ENCODE measurements around the gene ZMIZ1. TPM values are rescaled to one million over a fixed set of nuclear protein-coding genes. Genes with fewer than 3 reads are reported as not detected.

The ZMIZ1 gene
- total and polyA plus RNA-seq, 2 experiments from 2014 or later = 48.2 to 78.8 TPM

- Histone ChIP-seq H3K36me3 (no peaks in the 10 kb centered on the region), H3K4me1 (ENCODE audit: low read depth) (peaks cover 48% of the 10 kb centered on the region), H3K27ac (peak overlapping the region; percentile 97), H3K9me3 (ENCODE audit: low read depth) (no peaks in the 10 kb centered on the region), H3K4me3 (no peak overlapping the region), H3K27me3 (no peaks in the 10 kb centered on the region)
- TF ChIP-seq CTCF (IDR thresholded peaks at IDR 0.05; ENCODE audit: low read depth, low read length) = no peak
- DNase-seq (ENCODE audit: low read depth in 1 of 2, low spot score in 1 of 2) = no peak
Measured at GRCh38 chr10:79156334-79157274, 87.8 kb downstream of the ZMIZ1 start.

GRCh38 chr10:79158004-79158340 is 89.2 kb downstream of the ZMIZ1 start:
- H3K36me3 ChIP-seq = no peaks in the 10 kb centered on the region
- H3K27ac ChIP-seq = peak overlapping the region; percentile 97
- TF ChIP-seq CTCF (IDR thresholded peaks at IDR 0.05; ENCODE audit: low read depth, low read length) = no peak
- H3K9me3 ChIP-seq (ENCODE audit: low read depth) = no peaks in the 10 kb centered on the region
- no peak overlapping the region for H3K4me3 ChIP-seq
- H3K4me1 ChIP-seq (ENCODE audit: low read depth) = peaks cover 48% of the 10 kb centered on the region
- DNase-seq (ENCODE audit: low read depth in 1 of 2, low spot score in 1 of 2) = no peak
- no peaks in the 10 kb centered on the region for H3K27me3 ChIP-seq

GRCh38 chr10:79158402-79159097 is 89.8 kb downstream of the ZMIZ1 start:
- Histone ChIP-seq H3K27ac (peak overlapping the region; percentile 97), H3K9me3 (ENCODE audit: low read depth) (no peaks in the 10 kb centered on the region), H3K36me3 (no peaks in the 10 kb centered on the region), H3K4me1 (ENCODE audit: low read depth) (peaks cover 48% of the 10 kb centered on the region), H3K27me3 (no peaks in the 10 kb centered on the region), H3K4me3 (no peak overlapping the region)
- peak in 1 of 2 donors; percentile 61 for DNase-seq (ENCODE audit: low read depth in 1 of 2, low spot score in 1 of 2)
- TF ChIP-seq CTCF (IDR thresholded peaks at IDR 0.05; ENCODE audit: low read depth, low read length) = no peak

- H3K4me1 ChIP-seq (ENCODE audit: low read depth) = peaks cover 48% of the 10 kb centered on the region
- no peaks in the 10 kb centered on the region for H3K27me3 ChIP-seq
- H3K9me3 ChIP-seq (ENCODE audit: low read depth) = no peaks in the 10 kb centered on the region
- DNase-seq (ENCODE audit: low read depth in 1 of 2, low spot score in 1 of 2) = peak in 1 of 2 donors; percentile 76
- H3K36me3 ChIP-seq = no peaks in the 10 kb centered on the region
- peak; percentile 3 for TF ChIP-seq CTCF (IDR thresholded peaks at IDR 0.05; ENCODE audit: low read depth, low read length)
- peak overlapping the region; percentile 97 for H3K27ac ChIP-seq
- no peak overlapping the region for H3K4me3 ChIP-seq
Measured at GRCh38 chr10:79159141-79159651, 90.4 kb downstream of the ZMIZ1 start.

GRCh38 chr10:79159785-79160184 is 91.0 kb downstream of the ZMIZ1 start:
- H3K9me3 ChIP-seq (ENCODE audit: low read depth) = no peaks in the 10 kb centered on the region
- H3K27ac ChIP-seq = peak overlapping the region; percentile 97
- no peak overlapping the region for H3K4me3 ChIP-seq
- H3K36me3 ChIP-seq = no peaks in the 10 kb centered on the region
- no peaks in the 10 kb centered on the region for H3K27me3 ChIP-seq
- H3K4me1 ChIP-seq (ENCODE audit: low read depth) = peaks cover 53% of the 10 kb centered on the region
- DNase-seq (ENCODE audit: low read depth in 1 of 2, low spot score in 1 of 2) = peak; percentile 85 to 88
- no peak for TF ChIP-seq CTCF (IDR thresholded peaks at IDR 0.05; ENCODE audit: low read depth, low read length)

Measured in cardiac muscle cell (in vitro differentiated cells and primary cell).